ENCODE measurements around the gene PTGFRN.

PTGFRN gene

GRCh38 chr1:117038236-117038635 lies 128.5 kb downstream of the PTGFRN start:
- no peak for DNase-seq

Measured in T-helper 2 cell (primary cell).